Natural killer cell treated with Interleukin-12 subunit alpha and Interleukin-12 subunit beta and Interleukin-15 and Interleukin-18, amount 100 ng/mL, for 72 hours (primary cell): ENCODE measurements around the gene C1QL4. TPM values are rescaled to one million over a fixed set of nuclear protein-coding genes. Genes with fewer than 3 reads are reported as not detected.

Experiments
- ATAC-seq, 2 donors: fragments of 150-1000 bp; cut with Tn5 transposase in 1 of 2; sonication (Bioruptor Pico), chemical (Tn5 transposase) in 1 of 2; 2 replicates each; pipeline ENCODE4 v1.10.0; 2021
- DNase-seq: peaks from one replicate; pipeline ENCODE4 v3.0.0; 2022; ENCODE audit warnings: low spot score
- H3K27ac Mint-ChIP-seq, 2 donors: 1 replicate in 1 of 2; 2 replicates in 1 of 2; pipeline ENCODE4 v1.8.0; 2022; ENCODE audit warnings: mixed read lengths in 2 of 2, mild to moderate bottlenecking in 1 of 2, moderate library complexity in 1 of 2
- H3K27me3 Mint-ChIP-seq, 2 donors: 1 replicate in 1 of 2; 2 replicates in 1 of 2; pipeline ENCODE4 v1.8.0; 2022; ENCODE audit warnings: mixed read lengths in 2 of 2
- H3K36me3 Mint-ChIP-seq: one replicate; pipeline ENCODE4 v1.8.0; 2022; ENCODE audit warnings: mixed read lengths
- H3K4me1 Mint-ChIP-seq, 2 donors: 1 replicate in 1 of 2; 2 replicates in 1 of 2; pipeline ENCODE4 v1.8.0; 2022; ENCODE audit warnings: low read depth in 2 of 2, mixed read lengths in 2 of 2, mild to moderate bottlenecking in 1 of 2
- H3K4me3 Mint-ChIP-seq: one replicate; pipeline ENCODE4 v1.8.0; 2022; ENCODE audit warnings: mixed read lengths
- H3K9me3 Mint-ChIP-seq: 2 replicates; pipeline ENCODE4 v1.8.0; 2022; ENCODE audit warnings: mixed read lengths
- total RNA-seq, 2 donors: library from RNA; stranded (reverse); gene quantifications; one replicate each; pipeline ENCODE4 v1.2.3, GENCODE V29; 2022

C1QL4 gene
- total RNA-seq, 2 donors from 2014 or later = not detected

DNA sequence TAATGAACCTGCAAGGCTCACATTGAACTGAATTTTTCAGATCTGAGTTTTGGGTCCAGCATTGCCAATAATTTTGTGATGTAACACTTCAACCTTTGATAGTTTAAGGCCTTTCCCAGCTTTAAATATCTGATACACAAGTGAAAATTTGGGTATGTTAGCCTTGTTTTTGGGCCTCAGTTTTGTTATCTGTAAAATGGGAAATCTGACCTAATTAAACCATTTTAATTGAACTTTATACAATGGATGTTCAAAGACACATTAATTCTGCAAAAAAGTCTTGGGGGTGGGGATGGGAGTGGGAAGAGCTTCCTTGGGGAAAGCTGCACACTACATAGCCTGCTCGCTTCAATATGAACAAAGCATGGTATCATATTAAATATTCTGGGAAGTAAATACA, 25.1 kb upstream of the C1QL4 start:
- DNase-seq (no peak), ATAC-seq (no peak)
- H3K36me3 Mint-ChIP-seq = no peaks in the 10 kb centered on the region
- H3K4me3 Mint-ChIP-seq = no peak overlapping the region
- H3K27ac Mint-ChIP-seq = no peak overlapping the region
- H3K27me3 Mint-ChIP-seq = peaks cover 13 to 25% of the 10 kb centered on the region in 2 donors
- H3K4me1 Mint-ChIP-seq = peaks cover 0 to 6% of the 10 kb centered on the region in 2 donors
- no peaks in the 10 kb centered on the region for H3K9me3 Mint-ChIP-seq

DNA sequence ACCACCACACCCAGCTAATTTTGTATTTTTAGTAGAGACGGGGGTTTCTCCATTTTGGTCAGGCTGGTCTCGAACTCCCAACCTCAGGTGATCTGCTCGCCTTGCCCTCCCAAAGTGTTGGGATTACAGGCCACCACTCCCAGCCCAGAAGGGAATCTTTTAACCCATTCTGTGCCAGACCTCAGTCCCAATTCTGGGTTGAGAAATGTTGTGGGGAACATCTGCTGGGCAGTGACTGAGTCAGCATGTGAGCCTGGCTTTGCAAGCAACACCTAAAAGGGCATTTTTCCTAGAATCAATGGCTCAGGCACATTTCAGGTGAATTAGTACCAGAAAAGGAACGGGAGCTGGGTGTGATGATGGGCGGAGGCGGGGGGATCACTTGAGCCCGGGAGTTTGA, 22.7 kb upstream of the C1QL4 start:
- Mint-ChIP-seq H3K27ac (no peak overlapping the region), H3K4me1 (no peaks in the 10 kb centered on the region)

DNA sequence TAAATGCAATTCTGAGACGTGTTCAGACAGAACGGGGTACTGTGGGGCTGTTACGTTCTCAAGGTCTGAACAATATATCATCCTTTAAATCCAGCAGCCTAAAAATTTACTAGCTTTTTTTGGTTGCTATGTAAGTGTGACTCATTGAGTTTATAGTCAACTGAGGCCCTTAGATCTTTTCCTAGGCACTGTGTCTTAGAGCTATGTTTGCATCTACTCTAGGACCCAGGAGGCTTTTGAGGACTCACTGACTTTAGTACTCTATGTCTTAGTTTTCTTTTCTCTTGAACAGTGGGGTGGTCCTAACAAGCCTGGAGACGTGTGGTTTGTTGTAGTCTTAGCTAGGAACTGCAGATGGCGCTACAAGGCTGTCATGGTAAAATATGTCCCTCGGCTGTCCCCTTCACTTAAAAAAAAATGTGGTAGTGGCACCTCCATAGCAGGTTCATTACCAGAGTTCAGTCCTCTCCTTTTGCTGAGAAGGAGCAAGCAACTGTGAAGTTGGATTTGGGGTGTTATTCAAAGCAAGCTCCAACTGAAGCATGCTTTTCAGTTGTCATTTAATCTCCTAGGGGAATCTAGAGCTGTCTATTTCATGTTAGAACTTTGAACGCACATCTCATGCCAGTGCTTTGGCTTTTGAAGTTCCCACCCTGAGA, 21.6 kb upstream of the C1QL4 start:
- Mint-ChIP-seq H3K36me3 (no peaks in the 10 kb centered on the region), H3K9me3 (no peaks in the 10 kb centered on the region), H3K27me3 (peaks cover 13 to 41% of the 10 kb centered on the region in 2 donors), H3K4me3 (no peak overlapping the region), H3K27ac (no peak overlapping the region), H3K4me1 (no peaks in the 10 kb centered on the region)
- DNase-seq = peak; percentile 70
- ATAC-seq = peak; percentile 75 to 83

More for the DNA sequence above, 22.7 kb upstream of the C1QL4 start:
- Mint-ChIP-seq H3K4me3 (no peak overlapping the region), H3K36me3 (no peaks in the 10 kb centered on the region), H3K27me3 (peaks cover 13 to 36% of the 10 kb centered on the region in 2 donors), H3K9me3 (no peaks in the 10 kb centered on the region)
- no peak for ATAC-seq
- no peak for DNase-seq

DNA sequence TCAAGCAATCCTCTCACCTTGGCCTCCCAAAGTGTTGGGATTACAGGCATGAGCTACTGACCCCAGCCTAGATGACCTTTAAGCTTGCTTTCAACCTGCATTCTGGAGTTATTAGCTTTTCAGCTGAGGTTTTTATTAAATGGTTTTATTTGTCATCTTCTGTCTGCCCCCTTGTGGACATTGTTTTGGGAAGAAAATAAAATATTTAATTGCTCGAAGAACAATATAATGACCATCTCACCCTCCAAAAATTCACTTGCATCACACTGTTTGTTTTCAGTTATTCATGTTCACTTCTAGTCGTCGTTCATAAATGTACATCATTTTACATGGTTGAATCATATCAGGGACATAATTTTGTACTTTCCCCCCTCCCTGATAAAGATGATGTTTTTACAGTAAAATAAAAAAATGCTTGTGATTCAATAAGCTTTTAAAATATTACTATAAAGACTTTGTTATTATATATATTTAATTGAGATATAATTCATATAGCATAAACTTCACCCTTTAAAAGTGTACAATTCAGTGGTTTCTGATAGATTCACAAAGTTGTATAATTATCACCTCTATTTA, 20.2 kb upstream of the C1QL4 start:
- Mint-ChIP-seq H3K36me3 (no peaks in the 10 kb centered on the region), H3K4me3 (no peak overlapping the region), H3K27ac (no peak overlapping the region), H3K27me3 (peaks cover 19 to 50% of the 10 kb centered on the region in 2 donors), H3K4me1 (no peaks in the 10 kb centered on the region), H3K9me3 (no peaks in the 10 kb centered on the region)
- ATAC-seq (no peak), DNase-seq (no peak)

DNA sequence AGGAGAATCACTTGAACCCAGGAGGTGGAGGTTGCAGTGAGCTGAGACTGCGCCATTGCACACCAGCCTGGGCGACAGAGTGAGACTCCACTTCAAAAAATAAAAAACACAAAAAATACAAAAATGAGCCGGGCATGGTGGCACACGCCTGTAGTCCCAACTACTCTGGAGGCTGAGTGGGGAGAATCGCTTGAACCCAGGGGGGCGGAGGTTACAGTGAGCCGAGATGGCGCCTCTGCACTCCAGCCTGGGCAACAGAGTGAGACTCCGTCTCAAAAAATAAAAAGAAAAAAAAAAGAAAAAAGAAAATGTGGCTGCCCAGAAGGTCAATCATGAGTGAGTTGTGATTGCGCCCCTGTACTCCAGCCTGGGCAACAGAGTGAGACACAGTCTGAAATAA, 18.9 kb upstream of the C1QL4 start:
- H3K9me3 Mint-ChIP-seq = no peaks in the 10 kb centered on the region
- H3K4me1 Mint-ChIP-seq = no peaks in the 10 kb centered on the region
- H3K27me3 Mint-ChIP-seq = peaks cover 17 to 44% of the 10 kb centered on the region in 2 donors

DNA sequence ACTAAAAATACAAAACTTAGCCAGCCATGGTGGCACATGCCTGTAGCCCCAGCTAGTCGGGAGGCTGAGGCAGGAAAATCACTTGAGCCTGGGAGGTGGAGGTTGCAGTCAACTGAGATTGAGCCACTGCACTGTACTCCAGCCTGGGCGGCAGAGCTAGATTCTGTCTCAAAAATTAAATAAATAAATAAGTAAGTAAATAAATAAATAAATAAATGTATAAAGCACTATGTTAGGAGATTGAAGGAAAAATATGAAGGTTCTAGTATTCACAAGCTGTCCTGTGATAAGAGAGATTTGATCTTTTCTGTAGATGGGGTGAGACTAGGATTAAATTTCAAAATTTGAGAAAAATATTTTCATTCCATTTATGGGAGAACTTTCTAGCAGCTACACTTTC, 15.4 kb upstream of the C1QL4 start:
- Mint-ChIP-seq H3K4me1 (peaks cover under 1% of the 10 kb centered on the region in 2 donors), H3K4me3 (no peak overlapping the region), H3K27ac (no peak overlapping the region), H3K9me3 (no peaks in the 10 kb centered on the region), H3K27me3 (peaks cover 10 to 42% of the 10 kb centered on the region in 2 donors), H3K36me3 (no peaks in the 10 kb centered on the region)
- DNase-seq (no peak), ATAC-seq (no peak)

More for the DNA sequence above, 18.9 kb upstream of the C1QL4 start:
- H3K4me3 Mint-ChIP-seq = no peak overlapping the region
- DNase-seq (no peak), ATAC-seq (no peak)
- no peak overlapping the region for H3K27ac Mint-ChIP-seq
- no peaks in the 10 kb centered on the region for H3K36me3 Mint-ChIP-seq

DNA sequence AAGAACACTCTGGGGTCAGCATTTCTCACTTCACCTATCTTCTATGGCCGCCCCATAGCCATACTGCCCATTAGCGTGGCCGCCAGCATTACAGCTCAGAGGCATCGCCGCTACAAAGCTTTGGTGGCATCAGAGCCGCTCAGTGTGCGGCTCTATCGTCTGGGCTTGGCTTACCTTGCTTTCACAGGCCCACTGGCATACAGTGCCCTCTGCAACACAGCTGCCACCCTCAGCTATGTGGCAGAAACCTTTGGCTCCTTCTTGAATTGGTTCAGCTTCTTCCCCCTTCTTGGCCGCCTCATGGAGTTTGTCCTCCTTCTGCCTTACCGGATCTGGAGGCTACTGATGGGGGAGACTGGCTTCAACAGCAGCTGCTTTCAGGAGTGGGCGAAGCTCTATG, 12.3 kb upstream of the C1QL4 start:
- Mint-ChIP-seq H3K27me3 (peaks cover 19 to 50% of the 10 kb centered on the region in 2 donors), H3K9me3 (no peaks in the 10 kb centered on the region), H3K4me1 (peaks cover 11 to 20% of the 10 kb centered on the region in 2 donors), H3K4me3 (no peak overlapping the region), H3K27ac (no peak overlapping the region), H3K36me3 (no peaks in the 10 kb centered on the region)
- DNase-seq = no peak
- ATAC-seq = no peak

DNA sequence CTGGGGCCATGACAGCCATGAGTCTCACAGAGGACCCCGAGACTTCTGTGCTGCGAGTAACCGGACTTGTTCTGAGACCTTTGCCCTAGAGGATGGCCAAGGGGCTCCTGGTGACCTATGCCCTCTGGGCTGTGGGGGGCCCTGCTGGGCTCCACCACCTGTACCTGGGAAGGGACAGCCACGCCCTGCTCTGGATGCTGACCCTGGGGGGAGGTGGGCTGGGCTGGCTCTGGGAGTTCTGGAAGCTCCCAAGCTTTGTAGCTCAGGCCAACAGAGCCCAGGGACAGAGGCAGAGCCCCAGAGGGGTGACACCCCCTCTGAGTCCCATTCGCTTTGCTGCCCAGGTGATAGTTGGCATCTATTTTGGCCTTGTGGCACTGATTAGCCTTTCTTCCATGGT, 11.8 kb upstream of the C1QL4 start:
- no peak for DNase-seq
- Mint-ChIP-seq H3K36me3 (no peaks in the 10 kb centered on the region), H3K9me3 (no peaks in the 10 kb centered on the region), H3K27ac (no peak overlapping the region), H3K4me3 (no peak overlapping the region), H3K27me3 (peaks cover 19 to 52% of the 10 kb centered on the region in 2 donors), H3K4me1 (peaks cover 15 to 22% of the 10 kb centered on the region in 2 donors)
- ATAC-seq = no peak

DNA sequence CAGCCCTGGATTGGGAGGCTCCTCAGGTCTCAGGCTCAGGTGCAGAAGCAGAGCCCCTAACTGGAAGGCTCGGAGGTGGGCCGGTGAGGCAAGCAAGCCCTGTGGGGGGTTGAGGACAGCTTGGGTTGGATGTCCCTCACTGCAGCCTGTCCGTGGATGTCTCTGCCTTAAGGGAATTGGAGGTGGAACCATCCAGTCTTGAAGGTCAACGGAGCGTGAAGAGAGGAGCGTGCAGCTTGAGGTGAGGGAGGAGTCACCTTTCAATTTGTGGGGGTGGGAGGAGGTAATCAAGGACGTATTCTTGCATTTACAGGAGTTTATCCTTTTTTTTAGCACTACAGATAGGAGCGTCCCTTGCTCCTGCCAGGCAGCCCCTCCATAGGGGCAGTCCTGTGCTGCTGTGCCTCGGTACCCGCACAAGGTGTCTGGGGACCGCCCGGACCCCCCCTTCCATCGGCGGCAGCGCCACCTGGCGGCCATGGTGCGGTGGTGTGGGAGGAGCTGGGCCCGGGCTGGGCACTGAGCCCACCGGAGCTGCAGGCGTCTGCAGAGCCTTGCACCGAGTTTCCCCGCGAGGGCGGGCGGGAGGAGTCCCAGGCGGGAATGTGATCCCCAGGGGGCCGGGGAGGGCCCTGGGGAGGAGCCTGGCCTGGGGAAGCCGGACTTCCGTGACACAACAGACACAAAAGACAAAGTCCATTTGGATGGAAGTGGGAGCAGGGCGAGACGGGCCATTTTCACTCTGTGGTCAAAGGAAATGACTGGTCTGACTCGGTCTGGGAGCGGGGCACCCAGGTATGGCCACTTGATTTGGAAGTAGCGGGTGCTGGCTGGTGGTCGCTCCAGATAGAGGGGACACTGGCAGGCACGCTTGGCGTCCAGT, 10.6 kb upstream of the C1QL4 start:
- no peaks in the 10 kb centered on the region for H3K36me3 Mint-ChIP-seq
- H3K9me3 Mint-ChIP-seq = no peaks in the 10 kb centered on the region
- H3K4me3 Mint-ChIP-seq = peak overlapping the region; percentile 81
- H3K27me3 Mint-ChIP-seq = peaks cover 19 to 52% of the 10 kb centered on the region in 2 donors
- ATAC-seq (peak; percentile 80 to 87), DNase-seq (peak; percentile 81)
- H3K27ac Mint-ChIP-seq = no peak overlapping the region
- peaks cover 25 to 29% of the 10 kb centered on the region in 2 donors for H3K4me1 Mint-ChIP-seq

DNA sequence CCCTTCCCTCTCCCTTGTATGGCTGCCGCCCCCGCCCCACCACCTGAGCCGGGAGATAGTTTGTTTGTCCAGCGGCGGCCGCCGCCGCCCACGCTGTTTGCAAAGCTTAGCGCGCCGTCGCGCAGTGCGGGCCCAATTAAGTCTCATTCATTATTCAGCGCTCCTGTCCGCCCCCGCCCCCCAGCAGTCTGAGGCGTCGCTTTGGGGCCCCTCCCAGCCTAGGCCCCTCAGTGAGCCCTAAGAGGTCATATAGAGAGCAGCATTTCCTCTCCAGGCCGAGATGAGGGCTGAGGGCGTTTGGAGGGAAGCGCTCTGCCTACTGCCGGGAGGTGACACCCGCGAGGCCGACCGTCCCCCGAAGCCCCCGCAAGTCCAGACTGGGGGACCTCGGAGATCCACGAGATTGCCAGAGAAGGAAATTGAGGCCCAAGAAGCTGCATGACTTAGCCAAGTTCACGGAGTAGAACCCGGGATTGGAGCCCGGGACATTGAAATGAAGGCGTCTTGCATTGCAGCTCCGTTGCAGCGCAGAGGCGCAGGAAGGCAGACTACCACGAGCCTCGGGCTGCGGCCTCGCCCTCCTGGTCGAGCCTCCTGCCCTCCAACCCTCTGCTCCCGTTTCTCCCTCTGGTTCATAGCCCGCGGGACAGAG, 9.8 kb upstream of the C1QL4 start, which contains the start of gene DNAJC22:
TSS of gene DNAJC22 (plus strand) at position 230 of the 652 bp plus-strand sequence. CDS start 1,985 bp downstream, outside the sequence.
- H3K27me3 Mint-ChIP-seq = peaks cover 18 to 50% of the 10 kb centered on the region in 2 donors
- no peak within 1 kb of the TSS for H3K27ac Mint-ChIP-seq
- H3K36me3 Mint-ChIP-seq = no peaks in the 10 kb centered on the region

DNA sequence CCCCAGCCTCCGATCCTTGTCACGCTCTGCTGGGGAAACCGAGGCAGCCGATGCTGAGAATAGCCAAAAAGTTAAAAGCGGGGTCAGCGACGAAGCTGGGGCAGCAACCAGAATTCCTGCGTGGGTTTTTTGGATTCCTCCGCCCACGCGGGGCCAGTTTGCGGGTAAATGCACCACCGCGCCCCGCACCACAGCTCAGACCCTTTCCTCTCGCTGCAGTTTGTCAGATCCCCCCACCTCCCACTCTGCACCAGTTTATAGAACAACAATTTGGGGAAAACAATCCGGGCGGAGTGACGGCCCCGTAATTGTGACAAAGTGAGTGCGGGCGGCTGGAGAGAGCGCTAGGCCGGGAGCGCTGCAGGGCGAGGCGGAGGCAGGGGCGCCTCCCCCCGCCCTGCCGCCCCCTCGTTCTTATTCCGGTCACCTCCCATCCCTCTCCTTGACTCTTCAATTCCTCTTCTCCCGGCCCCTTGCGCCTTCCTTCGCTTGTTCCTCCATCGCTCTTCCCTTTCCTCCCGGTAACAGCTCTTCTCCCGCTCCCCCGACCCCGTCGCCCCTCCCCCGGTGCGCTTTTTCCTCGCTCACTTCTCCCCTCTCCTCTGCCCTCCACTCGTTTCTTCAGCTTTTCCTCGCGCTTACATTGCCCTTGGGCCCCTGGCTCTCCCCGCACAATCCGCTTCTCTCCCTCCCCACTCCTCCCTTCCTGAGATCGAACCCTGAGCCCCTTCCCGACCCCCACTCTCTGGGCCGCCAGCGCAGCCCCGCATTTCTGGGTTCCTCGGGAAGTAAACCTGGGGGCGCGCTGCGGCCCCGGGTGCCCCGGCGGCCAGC, 9.1 kb upstream of the C1QL4 start:
- DNase-seq (no peak), ATAC-seq (no peak)
- H3K4me1 Mint-ChIP-seq = peaks cover 25 to 29% of the 10 kb centered on the region in 2 donors
- H3K9me3 Mint-ChIP-seq = no peaks in the 10 kb centered on the region
- peak overlapping the region; percentile 81 for H3K4me3 Mint-ChIP-seq
- no peak overlapping the region for H3K27ac Mint-ChIP-seq
- peaks cover 18 to 49% of the 10 kb centered on the region in 2 donors for H3K27me3 Mint-ChIP-seq
- H3K36me3 Mint-ChIP-seq = no peaks in the 10 kb centered on the region

More for the DNA sequence above, 9.8 kb upstream of the C1QL4 start, which contains the start of gene DNAJC22:
- Mint-ChIP-seq H3K4me1 (peaks cover 25 to 29% of the 10 kb centered on the region in 2 donors), H3K4me3 (peak within 1 kb of the TSS; percentile 81), H3K9me3 (no peaks in the 10 kb centered on the region)
- no peak for ATAC-seq
- DNase-seq = peak; percentile 66

DNA sequence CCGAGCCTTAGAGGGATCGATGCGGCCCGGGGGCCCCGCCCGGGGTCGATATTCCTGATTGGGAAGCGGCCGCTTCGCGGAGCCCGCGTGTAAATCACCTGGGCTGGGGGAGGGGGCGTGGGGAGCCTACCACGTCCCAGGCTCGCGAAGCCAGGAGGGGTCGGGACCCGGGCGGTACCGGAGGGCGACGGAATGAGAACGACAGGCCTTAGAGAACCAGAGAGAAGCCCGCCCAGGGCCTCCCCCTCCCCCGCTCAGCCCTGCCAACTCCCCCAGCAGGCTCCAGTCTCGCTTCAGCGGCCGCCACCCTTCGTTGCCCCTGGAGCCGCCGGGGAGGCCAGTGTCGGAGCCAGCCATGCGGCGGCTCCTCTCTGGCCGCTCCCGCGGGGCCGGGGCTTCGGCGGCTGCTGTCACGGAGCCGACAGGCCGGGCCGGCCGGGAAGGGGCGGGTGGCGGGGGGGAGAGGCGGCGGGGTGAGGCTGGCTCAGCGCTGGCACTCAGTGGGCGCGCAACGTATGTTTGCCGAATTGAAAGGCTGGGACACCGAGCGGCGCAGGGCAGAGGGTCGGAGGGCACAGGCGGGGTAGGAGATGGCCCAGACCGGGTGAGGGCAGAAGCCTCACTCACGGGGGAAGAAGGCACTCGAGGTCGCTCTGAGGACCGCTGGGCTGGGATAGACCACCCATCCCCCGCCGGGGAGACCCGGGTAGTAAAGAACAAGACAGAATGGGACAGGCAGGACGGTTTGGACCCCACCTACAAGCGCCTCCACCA, 8.2 kb upstream of the C1QL4 start:
- ATAC-seq (no peak), DNase-seq (no peak)
- H3K27ac Mint-ChIP-seq = no peak overlapping the region
- no peaks in the 10 kb centered on the region for H3K36me3 Mint-ChIP-seq
- peak overlapping the region; percentile 81 for H3K4me3 Mint-ChIP-seq
- peaks cover 21 to 50% of the 10 kb centered on the region in 2 donors for H3K27me3 Mint-ChIP-seq
- peaks cover 25 to 29% of the 10 kb centered on the region in 2 donors for H3K4me1 Mint-ChIP-seq
- no peaks in the 10 kb centered on the region for H3K9me3 Mint-ChIP-seq
